ENCODE data around the gene SAMD4B.
"Not testable (repeated sequence)": the region's sequence is repeated elsewhere in the genome, so short reads cannot be mapped to it uniquely, and the experiment has no call there.

SAMD4B gene, protein sequence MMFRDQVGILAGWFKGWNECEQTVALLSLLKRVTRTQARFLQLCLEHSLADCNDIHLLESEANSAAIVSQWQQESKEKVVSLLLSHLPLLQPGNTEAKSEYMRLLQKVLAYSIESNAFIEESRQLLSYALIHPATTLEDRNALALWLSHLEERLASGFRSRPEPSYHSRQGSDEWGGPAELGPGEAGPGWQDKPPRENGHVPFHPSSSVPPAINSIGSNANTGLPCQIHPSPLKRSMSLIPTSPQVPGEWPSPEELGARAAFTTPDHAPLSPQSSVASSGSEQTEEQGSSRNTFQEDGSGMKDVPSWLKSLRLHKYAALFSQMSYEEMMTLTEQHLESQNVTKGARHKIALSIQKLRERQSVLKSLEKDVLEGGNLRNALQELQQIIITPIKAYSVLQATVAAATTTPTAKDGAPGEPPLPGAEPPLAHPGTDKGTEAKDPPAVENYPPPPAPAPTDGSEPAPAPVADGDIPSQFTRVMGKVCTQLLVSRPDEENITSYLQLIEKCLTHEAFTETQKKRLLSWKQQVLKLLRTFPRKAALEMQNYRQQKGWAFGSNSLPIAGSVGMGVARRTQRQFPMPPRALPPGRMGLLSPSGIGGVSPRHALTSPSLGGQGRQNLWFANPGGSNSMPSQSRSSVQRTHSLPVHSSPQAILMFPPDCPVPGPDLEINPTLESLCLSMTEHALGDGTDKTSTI

DNA sequence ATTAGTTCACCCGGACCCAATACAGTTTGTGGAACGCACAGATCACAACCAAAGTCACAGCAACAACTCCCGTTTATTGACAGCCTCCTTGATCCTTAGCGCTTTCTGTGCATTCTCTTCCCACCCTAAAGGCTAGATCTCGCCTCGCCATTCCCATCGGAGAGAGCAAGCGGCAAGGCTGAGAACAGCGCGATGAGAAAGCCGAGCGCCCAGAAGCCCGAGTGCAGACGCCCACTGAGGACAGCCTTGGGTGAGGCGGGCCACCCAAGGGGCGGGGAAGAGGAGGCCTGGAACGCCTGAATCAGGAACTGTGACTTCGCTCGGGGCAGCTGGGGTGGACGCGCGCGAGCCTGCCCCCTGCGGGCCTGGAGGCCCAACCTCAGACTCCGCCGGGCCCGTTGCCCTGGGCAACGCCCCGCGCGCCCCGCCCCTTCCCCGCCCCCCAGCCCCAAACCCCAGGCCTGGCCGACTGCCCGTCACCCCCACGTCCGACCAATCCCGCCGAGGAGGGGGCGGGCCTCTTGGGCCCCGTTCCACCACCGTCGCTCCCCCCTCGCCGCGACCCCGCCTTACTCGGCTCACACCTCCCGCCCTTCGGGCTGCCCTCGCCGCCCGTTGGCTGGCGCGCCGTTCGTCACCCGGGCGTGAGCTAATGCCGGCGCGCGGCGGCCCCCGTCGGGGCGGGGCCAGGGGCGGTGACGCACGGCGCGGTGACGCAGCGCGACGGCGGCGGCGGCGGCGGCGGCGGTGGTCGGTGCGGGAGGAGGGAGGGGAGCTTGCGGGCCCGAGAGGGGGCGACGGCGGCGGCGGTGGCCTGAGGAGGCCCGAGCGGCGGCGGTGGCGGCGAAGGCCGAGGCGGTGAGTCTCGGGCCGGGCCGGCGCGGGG is at the start of gene SAMD4B:
Gene SAMD4B, plus strand, starts transcription at position 703 of the 886 bp plus-strand sequence. CDS start 14,473 bp downstream, outside the sequence.
- peak; percentile 79 to 99 (median 97) for DNase-seq

DNA sequence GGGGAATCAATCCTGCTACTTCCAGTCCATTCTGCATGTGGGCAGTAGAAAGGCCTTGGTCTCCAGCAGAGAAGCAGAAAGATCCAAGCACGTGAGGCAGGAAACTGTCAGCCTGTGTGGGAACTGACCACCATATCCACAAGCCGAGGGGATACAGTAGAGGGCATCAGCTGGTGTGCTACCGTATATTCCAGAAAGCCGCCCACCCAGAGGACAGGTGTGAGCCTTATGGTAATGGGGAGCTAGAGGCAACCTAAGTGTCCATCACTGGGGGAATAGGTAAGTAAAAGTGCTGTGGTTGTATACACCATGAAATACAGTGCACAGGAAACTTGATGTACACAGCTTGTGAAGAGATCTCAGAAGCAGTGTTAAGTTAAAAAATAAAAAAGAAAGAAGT is 48.8 kb upstream of the SAMD4B start:
- DNase-seq, result no peak

DNA sequence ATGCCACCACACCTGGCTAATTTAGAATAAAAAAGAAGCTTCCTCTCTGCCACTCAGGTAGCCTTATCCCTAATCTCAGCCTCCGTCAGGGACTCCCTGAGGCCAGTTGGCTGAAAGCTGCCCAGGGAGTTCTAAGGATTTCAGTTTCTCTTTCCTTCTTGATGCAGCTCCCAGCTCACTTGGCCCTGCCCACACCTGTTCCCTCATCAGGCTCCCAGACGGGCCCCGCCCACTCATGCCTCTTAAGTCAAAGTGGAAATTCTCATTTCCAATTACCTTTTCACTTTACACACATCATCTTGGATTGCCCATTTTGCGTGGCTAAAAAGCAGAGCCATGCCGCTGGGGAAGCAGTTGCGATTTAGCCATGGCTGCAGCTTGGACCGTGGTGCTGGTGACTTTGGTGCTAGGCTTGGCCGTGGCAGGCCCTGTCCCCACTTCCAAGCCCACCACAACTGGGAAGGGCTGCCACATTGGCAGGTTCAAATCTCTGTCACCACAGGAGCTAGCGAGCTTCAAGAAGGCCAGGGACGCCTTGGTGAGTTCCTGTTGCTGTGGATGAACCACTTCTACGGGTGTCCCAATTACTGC is 46.1 kb upstream of the SAMD4B start, which contains the start of gene IFNL1:
Gene IFNL1, plus strand, starts transcription at position 353 of the 591 bp plus-strand sequence. Its CDS starts 15 bp downstream, at position 368.
- no peak for DNase-seq

DNA sequence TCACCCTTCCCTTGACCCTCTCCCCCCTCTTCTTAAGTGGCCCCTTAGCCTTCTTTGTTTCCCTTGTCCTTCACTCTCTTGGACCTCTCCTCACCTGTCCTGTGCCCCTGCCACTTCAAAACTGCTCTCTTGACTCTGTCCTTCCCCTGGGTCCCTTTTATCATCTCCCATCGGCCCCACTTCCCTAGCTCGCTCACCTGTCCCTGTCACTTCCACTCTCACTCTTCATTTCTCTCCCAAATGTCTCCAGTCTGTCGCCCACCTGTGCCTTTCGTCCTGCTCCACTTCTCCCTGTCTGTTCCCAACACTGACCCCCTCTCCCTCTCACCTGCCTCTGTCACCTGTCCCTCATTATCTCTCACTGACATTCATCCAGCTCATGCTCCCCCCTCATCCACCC is 45.3 kb upstream of the SAMD4B start:
- no peak for DNase-seq

DNA sequence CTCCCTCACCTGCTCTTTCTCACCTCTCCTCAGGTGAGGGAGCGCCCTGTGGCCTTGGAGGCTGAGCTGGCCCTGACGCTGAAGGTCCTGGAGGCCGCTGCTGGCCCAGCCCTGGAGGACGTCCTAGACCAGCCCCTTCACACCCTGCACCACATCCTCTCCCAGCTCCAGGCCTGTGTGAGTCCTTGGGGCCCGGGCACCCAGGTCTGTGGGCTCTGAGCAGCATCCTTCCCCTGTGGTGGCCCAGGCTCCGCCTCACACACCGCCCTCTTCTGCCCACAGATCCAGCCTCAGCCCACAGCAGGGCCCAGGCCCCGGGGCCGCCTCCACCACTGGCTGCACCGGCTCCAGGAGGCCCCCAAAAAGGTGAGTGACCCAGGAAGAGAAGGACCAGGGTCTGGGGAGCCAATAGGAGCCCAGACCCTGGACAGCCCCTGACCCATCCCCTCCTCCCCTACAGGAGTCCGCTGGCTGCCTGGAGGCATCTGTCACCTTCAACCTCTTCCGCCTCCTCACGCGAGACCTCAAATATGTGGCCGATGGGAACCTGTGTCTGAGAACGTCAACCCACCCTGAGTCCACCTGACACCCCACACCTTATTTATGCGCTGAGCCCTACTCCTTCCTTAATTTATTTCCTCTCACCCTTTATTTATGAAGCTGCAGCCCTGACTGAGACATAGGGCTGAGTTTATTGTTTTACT is 44.1 kb upstream of the SAMD4B start:
- no peak for DNase-seq

DNA sequence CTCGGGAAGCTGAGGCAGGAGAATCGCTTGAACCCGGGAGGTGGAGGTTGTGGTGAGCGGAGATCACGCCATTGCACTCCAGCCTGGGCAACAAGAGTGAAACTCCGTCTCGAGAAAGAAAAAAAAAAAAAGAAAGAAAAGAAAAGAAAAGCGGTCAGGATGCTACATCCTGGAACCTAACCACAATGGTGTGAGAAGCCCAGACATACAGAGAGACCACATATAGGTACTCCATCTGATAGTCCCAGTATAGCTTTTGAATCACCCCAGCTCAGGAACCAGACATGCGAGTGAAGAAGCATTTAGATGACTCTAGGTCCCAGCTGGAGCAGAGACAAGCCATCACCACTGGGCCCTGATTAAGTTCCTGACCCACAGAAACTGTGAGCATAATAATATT is 42.8 kb upstream of the SAMD4B start:
- DNase-seq, result no peak

DNA sequence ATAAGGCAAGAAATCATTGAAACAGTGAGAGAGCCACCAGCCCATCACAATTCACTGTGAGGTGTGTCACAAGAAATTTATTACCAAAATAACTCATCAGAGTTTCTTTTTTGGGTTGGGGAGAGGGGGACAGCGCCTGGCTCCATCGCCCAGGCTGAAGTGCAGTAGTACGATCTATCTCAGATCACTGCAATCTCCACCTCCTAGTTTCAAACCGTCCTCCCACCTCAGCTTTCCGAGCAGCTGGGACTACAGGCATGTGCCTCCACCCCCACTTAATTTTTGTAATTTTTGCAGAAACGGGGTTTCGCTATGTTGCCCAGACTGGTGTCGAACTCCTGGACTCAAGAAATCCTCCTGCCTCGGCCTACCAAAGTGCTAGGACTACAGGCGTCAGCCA is 42.4 kb upstream of the SAMD4B start:
- no peak for DNase-seq

DNA sequence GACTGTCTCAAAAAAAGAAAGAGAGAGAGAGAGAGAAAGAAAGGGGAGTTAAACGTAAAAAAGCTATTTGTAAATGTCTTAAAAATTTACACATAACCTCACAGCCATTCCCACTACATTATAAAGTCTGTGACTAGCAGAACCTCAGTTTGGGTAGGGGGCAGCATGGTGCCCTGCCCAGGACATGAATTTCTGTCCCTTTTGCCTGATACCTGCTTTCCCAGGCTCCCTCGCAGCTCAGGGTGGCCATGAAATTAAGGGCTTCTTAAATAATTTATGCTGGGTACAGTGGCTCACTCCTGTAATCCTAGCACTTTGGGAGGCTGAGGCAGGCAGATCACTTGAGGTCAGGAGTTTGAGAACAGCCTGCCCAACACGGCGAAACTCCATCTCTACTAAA is 41.2 kb upstream of the SAMD4B start:
- DNase-seq, result no peak

DNA sequence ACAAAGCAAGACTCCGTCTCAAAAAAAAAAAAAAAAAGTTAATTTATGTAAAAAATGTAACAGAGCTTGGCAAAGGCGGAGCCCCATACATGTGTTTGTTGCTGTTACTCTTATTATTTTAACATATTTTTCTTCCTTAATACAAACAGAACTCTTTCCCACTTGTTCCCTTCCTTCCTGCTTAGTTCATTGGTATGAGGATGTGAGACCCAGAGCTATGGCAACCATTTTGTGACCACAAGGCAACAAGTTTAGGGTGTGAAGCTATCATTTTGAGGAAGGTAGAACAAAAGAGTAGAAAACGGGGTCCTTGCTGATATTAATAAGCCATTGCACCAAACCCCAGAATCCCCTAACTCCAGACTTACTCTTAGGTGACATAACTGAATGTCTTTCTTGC is 40.7 kb upstream of the SAMD4B start:
- DNase-seq, result no peak

DNA sequence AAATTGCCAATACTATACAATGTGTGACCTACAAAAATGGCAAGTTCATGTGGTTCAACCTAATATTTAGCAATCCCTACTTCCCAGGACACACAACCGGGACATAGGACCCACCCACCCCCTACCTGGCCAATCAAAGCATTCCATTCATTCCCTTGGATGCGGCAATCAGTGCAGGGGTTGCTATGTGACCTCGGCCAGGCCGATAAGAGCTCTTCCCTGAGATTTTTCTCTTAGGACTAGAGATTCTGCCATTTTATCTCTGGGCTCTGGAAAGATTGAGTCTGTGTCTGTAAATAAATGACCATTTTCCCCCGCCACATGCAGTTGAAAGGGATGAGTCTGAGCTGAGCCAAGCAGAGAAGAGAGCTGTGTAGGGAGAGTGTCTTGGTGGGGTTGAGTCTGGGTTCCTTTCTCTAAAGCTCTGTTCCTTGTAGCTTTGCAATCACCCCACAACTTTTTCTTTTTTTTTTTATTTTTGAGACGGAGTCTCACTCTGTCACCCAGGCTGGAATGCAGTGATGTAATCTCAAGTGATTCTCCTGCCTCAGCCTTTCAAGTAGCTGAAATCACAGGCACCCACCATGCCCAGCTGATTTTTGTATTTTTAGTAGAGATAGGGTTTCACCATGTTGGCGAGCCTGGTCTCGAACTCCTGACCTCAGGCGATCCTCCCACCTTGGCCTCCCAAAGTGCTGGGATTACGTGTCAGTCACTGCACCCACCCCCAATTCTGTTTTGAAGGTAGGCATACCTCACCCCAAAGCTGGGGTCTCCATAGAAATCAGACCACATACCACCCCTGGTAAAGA is 38.6 kb upstream of the SAMD4B start:
- DNase-seq, result no peak

DNA sequence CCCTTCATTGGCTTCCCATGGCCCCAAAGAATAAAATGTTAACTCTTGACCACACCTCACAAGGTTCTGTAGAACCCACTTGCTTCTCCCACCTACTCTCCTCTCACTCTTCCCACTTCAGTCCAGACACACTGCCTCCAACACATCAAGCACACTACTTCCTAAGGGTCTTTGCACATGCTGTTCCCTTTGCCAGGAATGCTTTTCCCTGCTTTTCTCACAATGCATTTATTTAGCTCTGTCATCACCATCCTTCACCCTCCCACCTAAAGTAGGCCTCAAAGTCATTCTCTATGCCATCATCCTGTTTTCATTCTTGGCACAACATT is 38.1 kb upstream of the SAMD4B start:
- DNase-seq, result no peak

DNA sequence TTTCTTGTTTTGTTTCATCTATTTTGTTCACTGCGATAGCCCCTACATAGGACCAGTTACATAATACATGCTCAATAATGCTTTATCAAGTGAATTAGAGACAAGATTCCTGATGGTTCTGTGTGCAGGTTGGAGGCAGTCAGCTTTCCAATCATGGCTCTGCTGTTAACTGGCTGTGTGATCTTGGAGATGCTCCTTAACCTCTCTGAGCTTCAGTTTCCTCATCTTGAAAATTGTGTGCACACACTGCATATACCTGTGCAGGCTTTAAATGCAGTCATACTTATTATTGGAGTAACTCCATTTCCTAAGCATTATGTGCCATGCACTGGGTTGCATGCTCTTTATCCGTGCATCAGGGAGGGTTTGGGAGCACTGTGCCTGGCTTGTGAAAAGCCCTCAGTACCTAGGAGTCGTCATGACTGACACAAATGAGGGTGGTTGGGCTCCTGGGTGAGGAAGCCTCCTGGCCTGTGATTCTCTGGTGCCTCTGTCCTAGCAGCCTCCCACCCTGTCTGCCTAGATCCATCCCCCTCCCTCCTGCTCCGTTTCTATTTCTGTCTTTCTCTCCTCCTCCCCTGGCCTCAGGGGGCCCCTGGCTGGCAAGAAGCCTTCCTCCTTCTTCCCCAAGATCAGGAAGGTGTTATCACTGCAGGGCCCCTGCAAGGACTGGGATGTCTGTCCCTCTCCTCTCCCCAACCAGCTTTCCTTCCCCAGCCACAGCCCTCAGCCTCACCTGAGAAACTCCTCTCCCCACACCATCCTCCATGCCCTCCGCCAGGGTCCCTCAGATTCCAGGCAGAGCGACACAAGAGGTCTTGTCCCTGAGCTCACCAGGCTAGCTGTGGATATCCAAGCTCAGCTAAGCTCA is 37.3 kb upstream of the SAMD4B start:
- DNase-seq, result no peak

DNA sequence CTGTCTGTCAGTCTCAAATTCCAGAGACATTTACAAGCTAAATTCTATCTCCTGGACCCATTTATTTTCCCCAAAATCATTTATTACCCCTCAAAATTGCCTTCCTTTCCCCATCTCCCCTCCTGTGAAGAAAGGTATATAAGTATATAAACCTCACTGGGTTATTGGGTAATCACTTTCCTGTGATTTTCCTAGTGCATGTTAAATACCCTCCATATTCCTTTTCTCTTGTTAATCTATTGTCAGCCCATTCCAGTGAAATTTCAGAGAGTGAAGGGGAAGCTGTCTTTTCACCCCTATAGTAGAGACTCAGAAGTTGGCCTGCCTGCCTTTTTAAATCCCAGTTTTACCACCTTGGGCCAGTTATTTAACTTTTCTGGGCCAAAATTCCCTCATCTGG is 36.1 kb upstream of the SAMD4B start:
- no peak for DNase-seq

DNA sequence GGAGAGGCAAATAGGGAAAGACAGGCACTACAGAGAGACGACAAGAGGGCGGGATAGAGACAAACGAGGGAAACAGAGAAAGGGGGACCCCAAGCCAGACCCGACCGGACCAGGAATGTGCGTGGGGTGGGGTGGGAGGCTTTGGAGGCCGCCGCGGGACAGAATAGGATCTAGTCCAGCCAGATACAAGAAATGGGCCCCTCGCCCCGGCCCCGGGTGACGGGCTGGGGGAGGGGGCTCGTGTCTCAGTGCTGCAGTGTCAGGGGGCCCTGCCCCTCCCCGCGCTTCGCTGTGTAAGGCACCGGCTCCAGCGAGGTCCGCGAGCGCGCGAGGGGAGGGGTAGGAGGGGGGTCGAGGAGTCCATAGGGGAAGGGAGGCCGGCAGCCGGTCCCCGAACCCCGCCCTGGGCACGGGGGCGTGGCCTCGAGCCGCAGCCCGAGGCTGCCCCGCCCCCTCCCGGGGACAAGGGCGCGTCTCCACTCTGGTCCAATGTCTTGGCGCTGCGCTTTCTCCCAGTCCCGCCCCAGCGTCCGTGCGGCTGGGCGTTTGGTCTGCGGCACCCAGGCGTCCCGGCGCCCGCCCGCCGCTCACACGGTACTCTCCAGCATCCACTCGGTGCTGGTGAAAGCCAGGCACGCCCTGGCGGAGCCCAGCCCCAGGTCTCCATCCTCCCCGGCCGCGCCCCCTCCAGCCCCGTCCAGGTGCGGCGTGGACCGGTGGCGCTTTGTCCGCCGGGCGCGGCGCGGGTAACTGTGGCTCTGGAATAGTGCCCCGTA is 35.0 kb upstream of the SAMD4B start:
- DNase-seq, result no peak

DNA sequence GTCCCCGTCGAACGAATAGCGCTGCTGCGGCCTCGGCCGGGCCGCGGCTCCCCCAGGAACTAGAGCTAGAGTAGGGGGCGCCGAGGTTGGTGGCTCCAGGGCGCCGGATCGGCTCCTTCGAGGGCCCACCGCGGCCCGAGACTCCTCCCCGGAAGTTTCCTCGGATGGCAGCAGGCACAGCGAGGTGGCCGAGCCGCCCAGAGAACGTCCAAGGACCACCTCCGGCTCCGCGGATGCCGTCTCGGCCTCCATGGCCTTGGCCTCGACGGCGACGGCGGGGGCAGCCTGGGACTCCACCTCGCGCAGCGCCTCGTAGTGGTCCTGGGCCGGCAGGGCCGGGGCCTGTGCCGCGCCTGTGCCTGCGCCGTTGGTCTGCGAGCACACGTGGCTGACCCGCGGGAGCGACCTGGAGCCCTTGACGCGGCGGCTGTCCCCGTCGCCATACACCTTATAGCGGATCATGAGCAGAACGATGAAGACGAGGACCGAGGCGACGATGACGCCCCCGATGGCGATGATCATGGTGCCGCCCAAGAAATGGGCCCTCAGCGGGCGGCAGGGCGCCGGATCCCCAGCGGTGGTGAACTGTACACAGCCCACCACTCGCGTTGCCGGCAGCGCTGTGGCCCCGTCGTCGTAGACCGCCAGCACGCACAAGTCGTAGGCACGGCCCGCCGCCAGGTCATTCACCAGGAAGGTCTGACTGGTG is 34.2 kb upstream of the SAMD4B start:
- no peak for DNase-seq

DNA sequence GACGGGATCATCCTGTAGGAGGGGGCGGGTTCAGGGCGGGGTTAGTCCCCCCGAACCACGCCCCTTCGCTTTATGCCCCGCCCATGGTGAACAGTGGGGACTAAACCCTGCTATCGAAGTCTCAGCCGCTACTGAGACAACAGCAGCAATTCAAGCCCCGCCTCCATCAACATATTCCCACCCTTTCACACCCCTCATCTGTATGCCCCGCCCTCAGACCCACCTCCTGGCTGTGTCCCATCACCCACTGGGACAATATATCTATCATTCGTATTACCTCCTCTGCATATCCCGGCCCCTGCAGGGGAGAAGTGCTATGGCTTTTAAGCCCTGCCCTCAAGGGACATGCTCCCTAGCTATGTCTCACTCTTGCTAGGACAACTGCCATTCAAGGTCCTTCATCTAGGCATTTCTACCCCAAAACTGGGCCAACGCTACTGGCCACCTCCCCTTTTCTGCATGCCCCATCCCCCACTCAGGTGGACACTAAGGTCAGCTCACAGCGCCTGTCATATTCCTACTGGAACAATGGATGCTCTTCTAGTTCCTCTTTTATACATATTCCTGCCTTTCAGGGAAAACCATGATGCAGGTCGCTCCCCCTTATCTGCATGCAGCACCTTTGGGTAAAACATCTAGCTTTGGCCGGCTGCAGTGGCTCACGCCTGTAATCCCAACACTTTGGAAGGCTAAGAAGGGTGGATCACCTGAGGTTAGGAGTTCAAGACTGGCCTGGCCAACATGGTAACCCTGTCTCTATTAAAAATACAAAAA is 33.5 kb upstream of the SAMD4B start:
- DNase-seq, result no peak

DNA sequence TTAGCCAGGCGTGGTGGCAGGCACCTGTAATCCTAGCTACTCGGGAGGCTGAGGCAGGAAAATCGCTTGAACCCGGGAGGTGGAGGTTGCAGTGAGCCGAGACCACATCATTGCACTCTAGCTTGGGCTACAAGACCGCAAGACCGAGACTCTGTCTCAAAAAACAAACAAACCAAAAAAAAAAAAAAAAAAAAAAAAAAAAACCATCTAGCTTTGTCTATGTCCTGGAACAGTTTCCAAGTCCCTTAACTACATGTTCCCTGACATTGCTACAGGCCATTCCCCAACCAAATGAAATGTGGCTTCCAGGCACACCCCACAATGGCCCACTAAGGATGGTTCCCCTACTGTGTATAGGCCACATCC is 32.9 kb upstream of the SAMD4B start:
- not testable (repeated sequence) for DNase-seq
